COLO829 (cell line): Measurements from ENCODE around the gene CXCL6.

Source experiments
- DNase-seq: peaks from one replicate; pipeline ENCODE4 v3.0.0; 2012; ENCODE audit warnings: low spot score

The CXCL6 gene

DNA sequence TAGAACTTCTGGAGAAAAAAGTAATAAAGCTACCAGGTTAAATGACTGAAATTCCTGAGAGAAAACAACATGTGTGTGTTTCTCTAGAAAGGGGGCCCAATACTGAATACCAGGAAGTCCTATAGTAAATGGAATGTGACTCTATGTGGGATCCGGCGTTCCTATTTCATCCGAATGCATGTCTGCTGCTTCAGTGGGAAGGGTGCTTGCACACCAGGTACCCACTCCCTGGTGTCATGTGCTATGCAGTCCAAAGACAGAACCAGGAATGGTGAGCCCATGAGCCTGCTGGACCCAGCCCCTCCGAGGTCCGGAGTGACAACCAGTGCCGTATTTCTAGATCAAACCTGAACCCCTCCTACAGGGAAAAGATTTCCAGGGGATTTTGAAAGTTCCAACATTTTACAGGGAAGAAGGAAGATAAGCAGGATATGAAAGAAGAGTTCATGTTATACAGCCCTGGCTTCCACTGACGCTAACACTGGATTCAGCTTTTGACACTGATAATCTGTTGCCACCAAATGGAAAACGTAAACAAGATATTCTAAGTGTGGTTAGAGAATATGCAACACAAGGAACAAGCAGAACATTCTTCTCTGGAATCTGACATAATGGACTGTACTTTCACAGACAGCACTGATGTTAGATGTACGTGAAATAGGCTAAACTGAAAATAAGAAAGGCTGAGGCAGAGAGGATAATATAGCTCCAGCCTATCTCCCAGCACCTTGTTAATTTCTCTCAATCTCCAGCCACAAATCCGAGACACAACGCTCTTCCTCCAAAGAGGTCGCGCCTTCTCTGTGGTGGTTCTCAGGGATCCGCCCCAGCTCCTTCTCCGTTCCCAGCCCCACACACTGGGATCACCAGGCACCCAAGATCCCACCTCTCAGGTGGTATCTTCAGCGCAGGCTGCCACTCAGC, 32.0 kb downstream of the CXCL6 start:
- DNase-seq = no peak

DNA sequence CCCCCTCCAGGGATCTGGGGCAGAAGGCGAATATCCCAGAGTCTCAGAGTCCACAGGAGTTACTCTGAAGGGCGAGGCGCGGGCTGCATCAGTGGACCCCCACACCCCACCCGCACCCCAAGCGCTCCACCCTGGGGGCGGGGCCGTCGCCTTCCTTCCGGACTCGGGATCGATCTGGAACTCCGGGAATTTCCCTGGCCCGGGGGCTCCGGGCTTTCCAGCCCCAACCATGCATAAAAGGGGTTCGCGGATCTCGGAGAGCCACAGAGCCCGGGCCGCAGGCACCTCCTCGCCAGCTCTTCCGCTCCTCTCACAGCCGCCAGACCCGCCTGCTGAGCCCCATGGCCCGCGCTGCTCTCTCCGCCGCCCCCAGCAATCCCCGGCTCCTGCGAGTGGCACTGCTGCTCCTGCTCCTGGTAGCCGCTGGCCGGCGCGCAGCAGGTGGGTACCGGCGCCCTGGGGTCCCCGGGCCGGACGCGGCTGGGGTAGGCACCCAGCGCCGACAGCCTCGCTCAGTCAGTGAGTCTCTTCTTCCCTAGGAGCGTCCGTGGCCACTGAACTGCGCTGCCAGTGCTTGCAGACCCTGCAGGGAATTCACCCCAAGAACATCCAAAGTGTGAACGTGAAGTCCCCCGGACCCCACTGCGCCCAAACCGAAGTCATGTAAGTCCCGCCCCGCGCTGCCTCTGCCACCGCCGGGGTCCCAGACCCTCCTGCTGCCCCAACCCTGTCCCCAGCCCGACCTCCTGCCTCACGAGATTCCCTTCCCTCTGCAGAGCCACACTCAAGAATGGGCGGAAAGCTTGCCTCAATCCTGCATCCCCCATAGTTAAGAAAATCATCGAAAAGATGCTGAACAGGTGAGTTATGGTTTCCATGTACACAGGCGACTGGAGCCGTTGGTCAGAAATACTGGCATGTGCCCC, 32.9 kb downstream of the CXCL6 start, which contains the start of gene CXCL1:
CXCL1 (plus strand) TSS at position 264 of the 926 bp plus-strand sequence; CDS start at position 342, 78 bp downstream.
- DNase-seq = no peak

DNA sequence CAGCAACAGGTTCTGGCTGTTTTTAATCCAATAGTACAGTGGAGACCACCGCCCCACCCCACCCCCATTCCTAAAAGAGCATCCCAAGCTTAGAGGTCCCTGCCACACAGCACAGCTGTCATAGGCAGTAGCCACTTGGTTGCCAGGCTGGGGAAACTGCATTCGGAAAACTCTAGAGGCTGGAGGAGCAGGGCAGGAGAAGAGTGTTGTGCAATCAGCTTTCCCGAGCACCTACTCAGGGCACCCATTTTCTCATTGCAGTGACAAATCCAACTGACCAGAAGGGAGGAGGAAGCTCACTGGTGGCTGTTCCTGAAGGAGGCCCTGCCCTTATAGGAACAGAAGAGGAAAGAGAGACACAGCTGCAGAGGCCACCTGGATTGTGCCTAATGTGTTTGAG, 33.8 kb downstream of the CXCL6 start:
- no peak for DNase-seq

DNA sequence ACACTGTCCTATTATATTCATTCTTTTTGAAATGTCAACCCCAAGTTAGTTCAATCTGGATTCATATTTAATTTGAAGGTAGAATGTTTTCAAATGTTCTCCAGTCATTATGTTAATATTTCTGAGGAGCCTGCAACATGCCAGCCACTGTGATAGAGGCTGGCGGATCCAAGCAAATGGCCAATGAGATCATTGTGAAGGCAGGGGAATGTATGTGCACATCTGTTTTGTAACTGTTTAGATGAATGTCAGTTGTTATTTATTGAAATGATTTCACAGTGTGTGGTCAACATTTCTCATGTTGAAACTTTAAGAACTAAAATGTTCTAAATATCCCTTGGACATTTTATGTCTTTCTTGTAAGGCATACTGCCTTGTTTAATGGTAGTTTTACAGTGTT, 34.3 kb downstream of the CXCL6 start:
- no peak for DNase-seq

DNA sequence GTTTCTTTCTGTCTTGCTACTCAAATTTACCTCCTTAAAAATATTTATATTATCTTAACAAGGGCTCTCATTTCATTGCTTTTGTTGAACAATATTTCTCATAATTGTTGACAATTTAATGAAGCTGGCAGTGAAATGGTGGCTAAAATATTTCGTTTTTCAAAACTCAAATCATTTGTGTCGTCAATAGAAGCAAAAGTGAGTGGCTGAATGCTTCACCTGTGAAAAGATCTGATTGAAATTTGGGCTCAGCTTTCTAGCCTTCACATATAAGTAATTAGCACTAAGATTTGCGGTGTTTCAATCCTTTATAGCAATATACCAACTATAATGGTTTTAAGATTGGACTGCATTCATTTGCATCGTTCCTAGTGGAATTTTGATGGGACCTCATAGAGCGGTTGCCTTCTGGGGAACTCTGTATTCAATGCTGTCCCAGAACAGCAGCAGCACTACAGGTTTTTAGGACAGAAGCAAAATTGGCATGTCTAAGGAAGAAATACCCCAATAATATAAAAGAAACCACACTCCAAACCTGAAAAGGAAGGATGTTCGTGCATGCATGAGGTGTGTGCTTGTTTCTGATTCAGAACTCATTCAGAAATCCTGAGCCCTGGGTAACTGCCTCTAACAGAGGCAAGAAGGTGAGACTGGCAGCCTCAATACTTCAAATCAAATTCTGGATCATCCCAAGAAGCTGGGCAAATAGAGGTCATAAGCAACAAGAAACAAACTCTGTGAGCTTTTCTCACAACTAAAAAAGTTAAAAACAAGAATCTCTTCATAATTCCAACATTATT, 35.2 kb downstream of the CXCL6 start:
- no peak for DNase-seq

DNA sequence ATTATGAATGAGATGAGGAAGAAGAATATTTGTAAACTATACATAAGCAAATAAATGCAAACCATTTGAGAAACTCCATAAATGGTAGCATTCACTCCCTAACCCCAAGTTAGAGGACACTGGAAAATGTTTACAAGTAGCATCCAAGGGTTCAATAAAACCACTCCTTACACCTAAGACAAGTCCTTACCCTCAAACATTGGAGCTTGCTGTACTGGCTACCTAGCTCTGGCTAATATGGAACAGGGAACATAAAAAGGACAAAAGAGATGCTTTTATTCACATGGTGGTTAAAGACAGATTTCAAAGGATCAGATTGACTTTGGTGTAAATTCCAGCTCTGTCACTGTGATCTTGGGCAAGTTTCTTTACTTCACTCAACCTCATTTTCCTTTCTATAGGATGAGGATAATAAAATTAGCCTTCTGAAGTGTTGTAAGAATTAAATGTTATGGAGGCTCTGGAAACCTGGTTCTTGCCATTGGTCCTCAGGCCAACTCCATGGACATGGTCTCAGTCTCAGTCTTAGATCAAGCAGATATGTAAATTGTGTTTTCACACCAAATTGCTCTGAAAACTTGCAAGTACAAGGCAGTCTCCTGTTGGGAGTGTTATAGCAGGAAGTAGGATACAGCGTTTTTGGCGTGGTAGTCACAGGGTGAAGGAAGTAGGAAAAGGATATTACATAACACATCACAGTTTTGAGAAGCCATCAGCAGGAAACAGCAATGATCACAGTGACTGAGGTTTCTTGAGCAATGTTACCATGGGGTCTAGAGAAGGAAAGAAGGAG, 36.0 kb downstream of the CXCL6 start:
- DNase-seq = no peak

DNA sequence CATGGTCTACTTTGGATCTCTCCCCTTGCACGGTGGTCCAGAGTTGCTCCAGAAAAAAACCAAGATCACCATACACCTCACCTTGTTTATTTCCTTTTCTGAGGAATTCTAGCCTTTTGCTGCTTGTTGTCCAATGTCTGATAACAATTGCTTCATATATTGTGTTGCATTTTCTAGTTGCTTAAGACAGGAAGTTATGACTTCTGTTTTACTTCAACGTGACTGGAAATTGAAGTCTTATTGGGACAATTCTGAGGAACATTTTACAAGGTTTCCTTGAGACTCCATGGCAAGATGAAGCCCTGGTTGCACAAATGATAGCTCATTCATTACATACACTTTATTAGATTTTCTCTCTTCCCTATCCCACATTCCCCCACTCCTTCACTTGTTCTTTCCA, 37.9 kb downstream of the CXCL6 start:
- no peak for DNase-seq

DNA sequence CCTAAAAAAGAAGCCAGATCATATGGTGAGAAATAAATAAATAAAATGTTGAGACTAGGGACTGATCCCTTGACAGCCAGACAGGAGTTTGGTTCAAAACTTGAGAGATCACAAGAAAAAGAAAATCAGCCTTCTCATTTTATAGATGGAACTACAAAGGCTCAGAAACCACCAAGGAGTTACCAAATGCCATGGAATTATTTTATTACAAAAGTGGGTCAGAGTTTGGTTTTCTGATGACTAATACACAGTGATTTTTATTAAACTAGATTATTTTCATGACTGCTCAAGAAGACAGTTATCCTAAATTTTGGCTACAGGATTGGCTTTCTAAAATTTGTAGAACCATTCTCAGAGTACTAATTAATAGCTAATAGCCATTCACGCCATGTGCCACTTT, 38.9 kb downstream of the CXCL6 start:
- no peak for DNase-seq

DNA sequence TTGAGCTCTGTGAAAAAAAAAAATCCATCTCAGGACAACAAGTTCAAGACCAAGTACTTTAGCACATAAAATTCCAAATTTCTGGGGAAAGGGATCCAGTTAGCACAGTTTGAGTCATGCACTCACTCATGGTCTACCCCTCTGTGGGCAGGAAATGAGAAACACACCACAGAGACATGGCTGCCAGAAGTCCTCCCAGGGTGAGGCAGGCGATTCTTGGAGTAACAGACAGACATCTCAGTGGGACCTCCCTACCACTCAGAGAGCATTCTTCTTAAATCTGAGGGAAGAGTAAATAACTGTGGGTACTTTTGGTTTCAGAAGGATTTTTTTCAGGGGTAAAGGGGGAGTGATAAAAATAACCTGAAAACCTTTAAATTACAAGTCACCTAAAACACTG, 46.8 kb downstream of the CXCL6 start:
- DNase-seq = no peak

DNA sequence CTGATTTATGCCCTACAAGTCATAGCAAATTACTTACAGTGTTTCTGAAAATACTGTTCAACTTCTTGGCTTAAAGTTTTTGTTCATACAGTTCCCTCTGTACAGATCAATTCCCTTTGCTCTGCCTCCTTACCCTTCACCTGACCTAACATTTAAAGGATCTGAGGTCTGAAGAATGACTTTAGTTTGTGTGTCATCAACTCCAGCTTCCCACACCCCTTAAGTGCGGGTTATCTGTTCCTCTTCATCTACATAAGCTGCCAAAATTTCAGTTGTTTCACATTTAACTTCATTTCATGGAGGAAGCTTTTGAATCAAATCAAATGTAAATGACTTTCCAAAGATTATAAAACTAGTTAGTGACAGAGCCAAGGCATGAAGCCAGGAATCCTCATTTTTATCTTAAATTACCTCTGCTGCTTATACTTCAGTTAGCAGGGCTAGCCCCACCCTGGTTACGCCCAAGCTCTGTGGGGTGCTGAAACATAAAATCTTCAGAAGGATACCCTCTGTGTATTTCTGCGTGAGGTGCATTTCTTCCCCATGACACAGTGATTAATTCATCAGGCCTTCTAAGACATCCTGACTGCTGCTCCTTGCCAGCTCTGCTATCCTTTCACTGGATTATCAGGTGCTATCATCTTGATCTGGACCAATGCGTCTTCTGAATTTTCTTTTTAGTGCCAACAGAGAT, 49.2 kb downstream of the CXCL6 start:
- DNase-seq = no peak
